ENCODE data around the gene P4HB. TPM values are rescaled to one million over a fixed set of nuclear protein-coding genes. Genes with fewer than 3 reads are reported as not detected.

P4HB gene
- polyA plus RNA-seq, 4 donors: 397 to 434 (median 411) TPM

- DNase-seq (ENCODE audit: low read depth in 4 of 4, low spot score in 2 of 4): no peak
Measured at GRCh38 chr17:81802856-81803643, 57.3 kb downstream of the P4HB start.

- DNase-seq (ENCODE audit: low read depth in 4 of 4, low spot score in 2 of 4): no peak
Measured at GRCh38 chr17:81802048-81802758, 58.1 kb downstream of the P4HB start.

- DNase-seq (ENCODE audit: low read depth in 4 of 4, low spot score in 2 of 4): no peak
Measured at GRCh38 chr17:81801327-81801726, 59.0 kb downstream of the P4HB start.

- DNase-seq (ENCODE audit: low read depth in 4 of 4, low spot score in 2 of 4): no peak
Measured at GRCh38 chr17:81794509-81794908, 65.8 kb downstream of the P4HB start.

GRCh38 chr17:81794074-81794476 is 66.3 kb downstream of the P4HB start:
- DNase-seq (ENCODE audit: low read depth in 4 of 4, low spot score in 2 of 4): no peak

Other genes starting within 250 kb of the P4HB start
- 10 to 100 TPM; 51.2 to 75.3 (median 63.8) TPM for gene NPLOC4, start 223.4 kb downstream of the P4HB start, polyA plus RNA-seq (ENCODE audit: insufficient read length in 4 of 4)
- 1 to 10 TPM; 1.9 to 7.7 (median 2.8) TPM for gene TSPAN10, start 223.3 kb downstream of the P4HB start, polyA plus RNA-seq (ENCODE audit: insufficient read length in 4 of 4)
- 10 to 100 TPM; 13.5 to 16.8 (median 14.8) TPM for gene PDE6G, start 204.0 kb downstream of the P4HB start, polyA plus RNA-seq (ENCODE audit: insufficient read length in 4 of 4)
- gene OXLD1, start 193.9 kb downstream of the P4HB start, polyA plus RNA-seq (ENCODE audit: insufficient read length in 4 of 4): 10 to 100 TPM; 14.6 to 28.2 (median 19.5) TPM
- 10 to 100 TPM; 11.4 to 21.0 (median 19.0) TPM for gene CCDC137, start 193.8 kb downstream of the P4HB start, polyA plus RNA-seq (ENCODE audit: insufficient read length in 4 of 4)
- gene ARL16, start 176.7 kb downstream of the P4HB start, polyA plus RNA-seq (ENCODE audit: insufficient read length in 4 of 4): 10 to 100 TPM; 37.0 to 54.7 (median 45.8) TPM
- 100 to 1,000 TPM in 2 of 4 donors, 10 to 100 TPM in 2; 79.9 to 124 (median 96.4) TPM for gene HGS, start 176.5 kb downstream of the P4HB start, polyA plus RNA-seq (ENCODE audit: insufficient read length in 4 of 4)
- 10 to 100 TPM; 41.0 to 70.1 (median 51.4) TPM for gene MRPL12, start 157.2 kb downstream of the P4HB start, polyA plus RNA-seq (ENCODE audit: insufficient read length in 4 of 4)
- gene SLC25A10, start 148.3 kb downstream of the P4HB start, polyA plus RNA-seq (ENCODE audit: insufficient read length in 4 of 4): 10 to 100 TPM; 11.7 to 22.9 (median 20.5) TPM
- 10 to 100 TPM in 2 of 4 donors, 1 to 10 TPM in 2; 8.6 to 18.5 (median 12.7) TPM for gene GCGR, start 56.4 kb downstream of the P4HB start, polyA plus RNA-seq (ENCODE audit: insufficient read length in 4 of 4)
- gene MCRIP1, start 27.2 kb downstream of the P4HB start, polyA plus RNA-seq (ENCODE audit: insufficient read length in 4 of 4): 100 to 1,000 TPM in 2 of 4 donors, 10 to 100 TPM in 2; 69.8 to 134 (median 107) TPM
- under 1 TPM; 0.23 to 0.46 (median 0.37) TPM for gene PPP1R27, start 25.5 kb downstream of the P4HB start, polyA plus RNA-seq (ENCODE audit: insufficient read length in 4 of 4)
- 100 to 1,000 TPM; 156 to 249 (median 195) TPM for gene ARHGDIA, start 10.8 kb upstream of the P4HB start, polyA plus RNA-seq (ENCODE audit: insufficient read length in 4 of 4)
- gene ALYREF, start 31.1 kb upstream of the P4HB start, polyA plus RNA-seq (ENCODE audit: insufficient read length in 4 of 4): 100 to 1,000 TPM in 1 of 4 donors, 10 to 100 TPM in 3; 66.6 to 107 (median 76.3) TPM
- 100 to 1,000 TPM in 2 of 4 donors, 10 to 100 TPM in 2; 72.2 to 130 (median 96.2) TPM for gene ANAPC11, start 31.2 kb upstream of the P4HB start, polyA plus RNA-seq (ENCODE audit: insufficient read length in 4 of 4)
- 1 to 10 TPM in 1 of 4 donors, under 1 TPM in 3; 0.39 to 1.5 (median 0.52) TPM for gene NPB, start 41.7 kb upstream of the P4HB start, polyA plus RNA-seq (ENCODE audit: insufficient read length in 4 of 4)
- gene PCYT2, start 50.9 kb upstream of the P4HB start, polyA plus RNA-seq (ENCODE audit: insufficient read length in 4 of 4): 10 to 100 TPM; 45.7 to 55.9 (median 49.5) TPM
- gene SIRT7, start 57.6 kb upstream of the P4HB start, polyA plus RNA-seq (ENCODE audit: insufficient read length in 4 of 4): 10 to 100 TPM in 3 of 4 donors, 1 to 10 TPM in 1; 9.6 to 19.6 (median 14.7) TPM
- 10 to 100 TPM in 3 of 4 donors, 1 to 10 TPM in 1; 9.8 to 15.4 (median 11.9) TPM for gene MAFG, start 67.2 kb upstream of the P4HB start, polyA plus RNA-seq (ENCODE audit: insufficient read length in 4 of 4)
- 10 to 100 TPM; 27.6 to 38.1 (median 31.7) TPM for gene PYCR1, start 76.8 kb upstream of the P4HB start, polyA plus RNA-seq (ENCODE audit: insufficient read length in 4 of 4)
- under 1 TPM in 3 of 4 donors, not detected in 1; 0.14 to 0.33 (median 0.24) TPM for gene MYADML2, start 86.7 kb upstream of the P4HB start, polyA plus RNA-seq (ENCODE audit: insufficient read length in 4 of 4)
- gene NOTUM, start 100.7 kb upstream of the P4HB start, polyA plus RNA-seq (ENCODE audit: insufficient read length in 4 of 4): 1 to 10 TPM; 2.1 to 3.2 (median 2.8) TPM
- 10 to 100 TPM; 22.1 to 40.1 (median 35.8) TPM for gene ASPSCR1, start 117.1 kb upstream of the P4HB start, polyA plus RNA-seq (ENCODE audit: insufficient read length in 4 of 4)
- 10 to 100 TPM; 36.3 to 49.2 (median 45.1) TPM for gene CENPX, start 162.3 kb upstream of the P4HB start, polyA plus RNA-seq (ENCODE audit: insufficient read length in 4 of 4)
- gene LRRC45, start 162.8 kb upstream of the P4HB start, polyA plus RNA-seq (ENCODE audit: insufficient read length in 4 of 4): 10 to 100 TPM in 3 of 4 donors, 1 to 10 TPM in 1; 10.0 to 19.6 (median 17.1) TPM
- 10 to 100 TPM in 3 of 4 donors, 1 to 10 TPM in 1; 8.6 to 17.0 (median 14.9) TPM for gene RAC3, start 171.1 kb upstream of the P4HB start, polyA plus RNA-seq (ENCODE audit: insufficient read length in 4 of 4)
- gene DCXR, start 177.2 kb upstream of the P4HB start, polyA plus RNA-seq (ENCODE audit: insufficient read length in 4 of 4): 100 to 1,000 TPM in 1 of 4 donors, 10 to 100 TPM in 3; 79.6 to 138 (median 86.5) TPM
- 10 to 100 TPM; 38.2 to 67.5 (median 52.2) TPM for gene RFNG, start 191.3 kb upstream of the P4HB start, polyA plus RNA-seq (ENCODE audit: insufficient read length in 4 of 4)
- gene GPS1, start 191.4 kb upstream of the P4HB start, polyA plus RNA-seq (ENCODE audit: insufficient read length in 4 of 4): 100 to 1,000 TPM in 3 of 4 donors, 10 to 100 TPM in 1; 98.9 to 158 (median 137) TPM
- gene DUS1L, start 205.3 kb upstream of the P4HB start, polyA plus RNA-seq (ENCODE audit: insufficient read length in 4 of 4): 10 to 100 TPM; 67.0 to 99.5 (median 97.0) TPM
- 10 to 100 TPM; 29.5 to 65.2 (median 45.9) TPM for gene FASN, start 237.7 kb upstream of the P4HB start, polyA plus RNA-seq (ENCODE audit: insufficient read length in 4 of 4)